Astrocyte (in vitro differentiated cells and primary cell): Measurements from ENCODE around the gene SLC7A8. TPM values are rescaled to one million over a fixed set of nuclear protein-coding genes. Genes with fewer than 3 reads are reported as not detected.

ENCODE experiments used
- DNase-seq: peaks from one replicate; pipeline ENCODE4 v3.0.0-alpha.2; 2010; ENCODE audit warnings: low read depth
- FAIRE-seq: peaks from 2 replicates; lab custom pipeline; 2011; peaks lifted over from hg19 to GRCh38; lab: Jason Lieb, UNC
- H2AFZ ChIP-seq: 2 replicates; pipeline ENCODE4 v1.6.0; 2012; ENCODE audit warnings: low read depth, low read length, inconsistent platforms
- H3K27ac ChIP-seq: 2 replicates; pipeline ENCODE4 v1.5.1; 2011; ENCODE audit warnings: low read depth, low read length, inconsistent platforms
- H3K27me3 ChIP-seq: 2 replicates; pipeline ENCODE4 v1.6.0; 2011; ENCODE audit warnings: low read length, inconsistent platforms; ENCODE audit not compliant: insufficient read depth
- H3K36me3 ChIP-seq: 2 replicates; pipeline ENCODE4 v1.5.1; 2011; ENCODE audit warnings: low read length, inconsistent platforms; ENCODE audit not compliant: insufficient read depth
- H3K4me1 ChIP-seq: 2 replicates; pipeline ENCODE4 v1.5.1; 2011; ENCODE audit warnings: low read length, inconsistent platforms; ENCODE audit not compliant: insufficient read depth
- H3K4me2 ChIP-seq: 2 replicates; pipeline ENCODE4 v1.6.0; 2012; ENCODE audit warnings: low read length, inconsistent platforms
- H3K4me3 ChIP-seq: 2 replicates; pipeline ENCODE4 v1.5.1; 2011; ENCODE audit warnings: low read depth, mild to moderate bottlenecking, low read length, inconsistent platforms; ENCODE audit not compliant: insufficient read depth
- H3K79me2 ChIP-seq: 2 replicates; pipeline ENCODE4 v1.6.0; 2012; ENCODE audit warnings: mild to moderate bottlenecking, low read length, inconsistent platforms; ENCODE audit not compliant: insufficient read depth
- H3K9ac ChIP-seq: 2 replicates; pipeline ENCODE4 v1.6.0; 2012; ENCODE audit warnings: mild to moderate bottlenecking, low read length, inconsistent platforms
- H3K9me3 ChIP-seq: 2 replicates; pipeline ENCODE4 v1.5.1; 2012; ENCODE audit warnings: low read depth, mild to moderate bottlenecking, low read length, inconsistent platforms; ENCODE audit not compliant: insufficient read depth
- H4K20me1 ChIP-seq: 2 replicates; pipeline ENCODE4 v1.6.0; 2012; ENCODE audit warnings: low read length, inconsistent platforms; ENCODE audit not compliant: insufficient read depth
- H3K27ac Mint-ChIP-seq: one replicate; pipeline ENCODE4 v1.8.0; 2021; ENCODE audit warnings: mild to moderate bottlenecking, mixed read lengths; ENCODE audit not compliant: unreplicated experiment
- H3K27me3 Mint-ChIP-seq: one replicate; pipeline ENCODE4 v1.8.0; 2021; ENCODE audit warnings: low read depth, mixed read lengths; ENCODE audit not compliant: unreplicated experiment
- H3K36me3 Mint-ChIP-seq: one replicate; pipeline ENCODE4 v1.8.0; 2021; ENCODE audit warnings: low read depth, mixed read lengths; ENCODE audit not compliant: unreplicated experiment
- H3K4me1 Mint-ChIP-seq: one replicate; pipeline ENCODE4 v1.8.0; 2021; ENCODE audit warnings: low read depth, mixed read lengths; ENCODE audit not compliant: unreplicated experiment
- H3K4me3 Mint-ChIP-seq: one replicate; pipeline ENCODE4 v1.8.0; 2021; ENCODE audit warnings: mild to moderate bottlenecking, moderate library complexity, mixed read lengths; ENCODE audit not compliant: unreplicated experiment
- H3K9me3 Mint-ChIP-seq: one replicate; pipeline ENCODE4 v1.8.0; 2021; ENCODE audit warnings: mild to moderate bottlenecking, mixed read lengths; ENCODE audit not compliant: unreplicated experiment
- CTCF ChIP-seq: IDR thresholded peaks from 2 replicates; pipeline ENCODE4 v1.5.1; 2011; ENCODE audit warnings: low read depth, mild to moderate bottlenecking, inconsistent platforms, low read length, moderate library complexity; ENCODE audit not compliant: insufficient read depth
- EZH2 ChIP-seq: IDR thresholded peaks from 2 replicates; pipeline ENCODE4 v1.6.1; 2012; ENCODE audit warnings: mild to moderate bottlenecking, low read length, inconsistent platforms; ENCODE audit not compliant: insufficient read depth
- total RNA-seq: library from RNA; stranded (reverse); gene quantifications from 2 replicates; pipeline ENCODE4 v1.2.1, GENCODE V29; 2021

SLC7A8 gene
- total RNA-seq, 1 donor from 2014 or later = 6.5 TPM

GRCh38 chr14:23142826-23143225 lies 40.6 kb downstream of the SLC7A8 start:
- no peaks in the 10 kb centered on the region for H3K9me3 ChIP-seq
- H3K36me3 ChIP-seq = no peaks in the 10 kb centered on the region
- no peak overlapping the region for H3K4me3 ChIP-seq
- no peak overlapping the region for H3K4me2 ChIP-seq
- peaks cover under 1% of the 10 kb centered on the region for H3K36me3 Mint-ChIP-seq
- no peak overlapping the region for H2AFZ ChIP-seq
- TF ChIP-seq CTCF (no peak), EZH2 (no peak)
- H3K27ac Mint-ChIP-seq = no peak overlapping the region
- peaks cover 4% of the 10 kb centered on the region for H3K9me3 Mint-ChIP-seq
- H3K79me2 ChIP-seq = no peaks in the 10 kb centered on the region
- peaks cover 22% of the 10 kb centered on the region for H3K27me3 Mint-ChIP-seq
- no peaks in the 10 kb centered on the region for H3K4me1 ChIP-seq
- no peak overlapping the region for H3K9ac ChIP-seq
- H3K27ac ChIP-seq = no peak overlapping the region
- DNase-seq (no peak), FAIRE-seq (no peak)
- peaks cover 6% of the 10 kb centered on the region for H3K27me3 ChIP-seq
- peaks cover 11% of the 10 kb centered on the region for H3K4me1 Mint-ChIP-seq
- H4K20me1 ChIP-seq = no peaks in the 10 kb centered on the region
- H3K4me3 Mint-ChIP-seq = no peak overlapping the region

GRCh38 chr14:23141706-23142444 lies 41.6 kb downstream of the SLC7A8 start:
- no peak overlapping the region for H3K27ac Mint-ChIP-seq
- Histone ChIP-seq H3K27me3 (peaks cover 6% of the 10 kb centered on the region), H2AFZ (no peak overlapping the region), H3K27ac (no peak overlapping the region), H3K36me3 (no peaks in the 10 kb centered on the region), H3K9me3 (no peaks in the 10 kb centered on the region), H3K4me1 (no peaks in the 10 kb centered on the region), H3K4me3 (no peak overlapping the region), H3K4me2 (no peak overlapping the region), H3K9ac (no peak overlapping the region), H4K20me1 (no peaks in the 10 kb centered on the region), H3K79me2 (no peaks in the 10 kb centered on the region)
- H3K4me1 Mint-ChIP-seq = peaks cover 10% of the 10 kb centered on the region
- TF ChIP-seq CTCF (no peak), EZH2 (no peak)
- FAIRE-seq (no peak), DNase-seq (peak; percentile 56)
- H3K4me3 Mint-ChIP-seq = no peak overlapping the region
- H3K9me3 Mint-ChIP-seq = no peaks in the 10 kb centered on the region
- no peaks in the 10 kb centered on the region for H3K36me3 Mint-ChIP-seq
- H3K27me3 Mint-ChIP-seq = peaks cover 28% of the 10 kb centered on the region

GRCh38 chr14:23140371-23140770 lies 43.1 kb downstream of the SLC7A8 start:
- TF ChIP-seq EZH2 (no peak), CTCF (no peak)
- H3K9me3 ChIP-seq = no peaks in the 10 kb centered on the region
- no peak overlapping the region for H3K9ac ChIP-seq
- Mint-ChIP-seq H3K27ac (no peak overlapping the region), H3K4me1 (peaks cover 5% of the 10 kb centered on the region), H3K36me3 (peaks cover 3% of the 10 kb centered on the region), H3K9me3 (no peaks in the 10 kb centered on the region), H3K4me3 (no peak overlapping the region), H3K27me3 (peaks cover 35% of the 10 kb centered on the region)
- H3K27ac ChIP-seq = no peak overlapping the region
- no peak overlapping the region for H2AFZ ChIP-seq
- H3K4me2 ChIP-seq = no peak overlapping the region
- DNase-seq (no peak), FAIRE-seq (no peak)
- no peaks in the 10 kb centered on the region for H3K79me2 ChIP-seq
- H3K27me3 ChIP-seq = peaks cover 6% of the 10 kb centered on the region
- no peaks in the 10 kb centered on the region for H4K20me1 ChIP-seq
- H3K4me1 ChIP-seq = no peaks in the 10 kb centered on the region
- H3K36me3 ChIP-seq = no peaks in the 10 kb centered on the region
- no peak overlapping the region for H3K4me3 ChIP-seq
